Activated T-helper 1 cell treated with Interleukin-2 at 50 U/mL for 16 hours (primary cell): ENCODE results near the gene LSAMP.

Experiments used
- DNase-seq: peaks from one replicate; pipeline ENCODE4 v3.0.0-alpha.2; 2020; ENCODE audit warnings: low read depth

Gene LSAMP

GRCh38 chr3:116161575-116162525, 283.4 kb downstream of the LSAMP start:
- DNase-seq = no peak

DNA sequence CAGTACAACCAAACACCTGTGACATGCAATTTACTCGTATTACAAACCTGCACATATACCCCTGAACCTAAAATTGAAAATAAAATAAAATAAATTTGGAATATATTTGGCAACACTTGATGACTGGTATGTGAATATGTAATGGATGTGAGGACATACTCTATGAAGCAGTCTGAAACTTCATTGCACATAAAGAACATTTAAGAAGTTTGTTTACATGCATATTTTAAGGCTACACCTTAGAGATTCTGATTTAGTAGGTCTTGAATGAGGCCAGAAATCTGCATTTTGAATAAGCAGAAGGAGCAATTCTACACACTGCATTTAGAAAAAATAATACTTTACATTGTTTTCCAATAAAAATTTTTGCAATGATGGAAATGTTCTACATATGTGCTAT, 284.7 kb downstream of the LSAMP start:
- DNase-seq = no peak

- DNase-seq = no peak
Measured at GRCh38 chr3:116155841-116156240, 289.4 kb downstream of the LSAMP start.

DNA sequence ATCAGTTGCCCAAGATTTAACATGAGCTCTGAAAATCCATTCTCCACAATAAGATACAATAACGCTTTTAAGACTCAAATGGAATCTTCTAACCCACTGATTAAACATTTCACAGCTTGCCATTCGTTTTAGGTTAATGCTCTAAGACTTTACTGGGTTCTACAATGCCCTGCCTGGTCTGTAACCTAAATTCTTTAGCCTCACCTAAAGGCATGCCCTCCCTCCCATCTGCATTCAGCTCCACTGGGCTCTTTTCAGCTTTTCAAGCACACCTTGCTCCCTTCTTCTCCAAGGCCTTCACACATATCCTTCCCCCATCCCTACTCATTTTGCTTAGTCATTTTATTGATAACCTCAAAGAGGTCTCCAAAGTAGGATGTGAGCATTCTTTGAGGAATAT, 290.9 kb downstream of the LSAMP start:
- no peak for DNase-seq

- DNase-seq = no peak
Measured at GRCh38 chr3:116153174-116153573, 292.1 kb downstream of the LSAMP start.

- no peak for DNase-seq
Measured at GRCh38 chr3:116150655-116151167, 294.6 kb downstream of the LSAMP start.

DNA sequence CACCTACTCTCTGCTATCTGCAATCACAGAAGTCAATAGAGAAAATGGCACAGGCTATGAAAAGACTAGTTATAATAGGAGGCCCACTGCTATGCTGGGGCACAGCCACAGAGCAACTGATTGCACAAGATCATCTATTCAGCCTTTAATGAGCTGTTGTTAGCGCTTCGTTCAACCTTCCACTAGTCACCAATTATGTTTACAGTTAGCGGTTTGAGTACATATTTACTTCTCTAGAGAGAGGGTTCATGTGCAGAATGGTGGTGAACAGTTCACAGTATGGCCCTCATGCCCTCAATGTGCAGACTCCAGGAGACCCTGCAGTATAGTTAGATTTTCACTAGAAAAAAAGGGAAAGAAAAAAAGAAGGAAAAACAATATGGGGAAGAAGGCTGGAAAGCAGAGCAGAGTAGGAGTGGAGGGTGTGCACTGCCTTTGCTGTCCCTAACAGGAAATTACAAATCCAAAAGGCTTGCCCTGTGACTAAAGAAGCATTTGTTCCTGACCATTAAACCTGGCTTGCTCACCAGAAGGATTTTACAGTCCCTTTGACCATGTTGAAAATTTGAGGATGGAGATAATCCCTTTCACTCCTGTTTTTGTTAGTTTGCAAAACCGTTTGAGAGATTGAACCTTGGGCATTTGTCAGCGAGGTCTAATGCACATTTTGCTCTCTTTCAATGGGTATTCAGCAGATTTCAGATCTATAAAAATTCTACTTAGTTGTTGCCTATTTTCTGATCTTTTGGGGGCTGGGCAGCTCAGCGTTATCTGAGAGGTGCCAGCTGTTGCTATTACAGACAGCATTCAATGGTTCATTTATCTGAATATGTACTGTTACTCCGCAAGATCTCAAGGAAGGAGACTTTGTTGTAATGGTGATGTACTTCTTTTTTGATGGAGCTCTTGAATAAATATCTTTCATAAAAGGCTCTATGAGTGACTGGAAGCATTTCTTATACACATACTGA, 296.1 kb downstream of the LSAMP start:
- DNase-seq = no peak

- DNase-seq = no peak
Measured at GRCh38 chr3:116145613-116146012, 299.7 kb downstream of the LSAMP start.

DNA sequence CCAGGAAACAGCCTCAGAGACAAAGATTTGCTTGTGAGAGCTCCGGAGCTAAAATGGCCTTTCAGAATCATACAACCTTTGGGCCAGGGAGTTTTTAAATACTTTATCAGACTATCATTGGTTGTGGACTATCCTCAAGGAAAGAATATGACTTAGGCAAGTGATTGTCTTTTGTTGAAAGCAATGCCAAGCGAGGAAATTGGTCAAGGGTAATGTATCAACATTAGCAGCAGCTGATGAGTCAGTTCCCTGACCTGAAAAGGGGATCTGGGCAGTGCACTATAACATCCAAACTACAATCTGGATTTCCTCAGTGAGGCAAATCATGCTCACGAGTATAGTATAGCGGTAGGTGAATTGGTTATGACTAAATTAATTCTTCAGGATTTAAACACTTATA, 303.6 kb downstream of the LSAMP start:
- no peak for DNase-seq

- no peak for DNase-seq
Measured at GRCh38 chr3:116140100-116140689, 305.1 kb downstream of the LSAMP start.

GRCh38 chr3:116139641-116140040, 305.6 kb downstream of the LSAMP start:
- DNase-seq = no peak

DNA sequence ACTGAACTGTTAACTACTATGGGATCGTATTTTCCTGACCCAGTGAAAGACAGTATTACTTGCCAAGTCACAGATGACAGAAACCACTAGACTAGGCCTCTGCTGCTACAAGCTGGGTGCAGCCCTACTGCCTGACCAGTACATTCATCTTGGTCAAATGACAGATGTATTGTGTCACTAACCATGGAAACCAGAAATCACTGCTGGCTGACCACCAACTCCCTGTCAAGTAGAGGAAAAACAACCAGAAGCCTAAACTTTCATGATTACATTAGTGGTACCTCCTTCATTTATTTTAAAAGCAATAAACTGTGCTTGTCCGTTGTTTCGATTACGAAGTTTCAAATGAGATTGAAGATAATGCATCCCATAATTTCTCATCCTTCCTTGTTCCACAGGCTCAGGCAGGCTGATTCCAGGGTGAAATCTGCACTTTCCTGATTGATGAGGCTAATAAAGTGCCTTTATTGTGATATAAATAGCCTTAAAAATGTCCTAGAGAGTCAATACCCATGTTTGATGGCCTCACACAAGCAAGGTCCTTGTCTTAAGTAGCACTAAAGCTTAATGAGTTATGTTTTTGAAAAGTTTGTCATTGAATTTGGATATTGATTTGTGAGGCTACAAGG, 309.7 kb downstream of the LSAMP start:
- no peak for DNase-seq

DNA sequence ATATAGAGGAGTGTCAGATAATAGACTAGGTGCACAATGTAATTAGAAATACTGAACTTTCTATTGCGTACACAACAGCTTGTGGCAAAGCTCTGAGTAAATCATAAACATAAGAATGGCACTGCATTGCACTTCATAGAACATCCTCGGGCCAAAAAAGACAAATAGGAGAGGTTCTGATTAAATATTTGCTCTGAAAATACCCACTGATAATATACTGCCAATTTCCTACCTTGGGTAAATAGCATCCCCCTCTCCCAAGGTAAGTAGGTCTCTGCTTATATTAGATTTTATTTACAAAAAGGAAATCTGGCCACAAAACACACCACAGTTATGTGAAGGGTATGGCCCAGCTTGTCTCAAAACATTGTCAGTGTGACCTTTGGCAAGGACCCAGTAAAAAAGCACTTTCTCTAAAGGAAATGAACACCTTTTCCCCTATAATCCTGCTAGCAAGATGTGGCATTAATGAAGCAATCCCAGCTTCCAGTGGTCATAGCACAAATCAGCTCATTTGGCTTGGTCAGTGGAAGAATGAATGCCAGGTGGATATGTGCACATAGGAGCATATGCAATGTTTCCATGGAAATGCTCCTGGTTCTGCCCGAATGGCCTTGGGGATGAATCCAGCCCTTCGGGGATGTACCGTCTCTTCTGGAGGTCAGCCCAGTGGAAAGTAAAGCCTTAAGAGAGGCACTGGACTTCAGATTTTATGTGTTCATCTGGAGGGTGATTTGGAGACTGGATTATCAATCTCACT, 315.9 kb downstream of the LSAMP start:
- no peak for DNase-seq

DNA sequence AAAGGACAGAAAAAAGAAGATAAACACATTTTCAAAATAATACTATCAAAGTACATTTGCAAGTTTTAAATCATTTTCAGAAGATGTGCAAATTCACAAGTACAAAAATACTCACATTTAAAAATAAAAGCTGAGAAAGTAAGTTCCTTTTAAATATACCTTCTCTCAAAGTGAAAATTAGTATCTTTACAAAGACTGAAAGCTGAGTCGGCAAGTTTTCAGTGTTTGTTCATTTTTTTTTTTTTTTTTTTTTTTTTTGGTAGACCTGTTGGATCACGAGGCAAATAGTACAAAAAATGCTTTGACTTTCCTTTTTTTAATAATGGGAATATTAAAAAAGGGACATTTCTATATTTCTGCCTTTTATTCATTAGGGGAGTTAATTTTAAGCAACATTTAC, 317.8 kb downstream of the LSAMP start:
- DNase-seq = no peak

- DNase-seq = no peak
Measured at GRCh38 chr3:116124166-116124565, 321.1 kb downstream of the LSAMP start.

GRCh38 chr3:116118475-116119169, 326.7 kb downstream of the LSAMP start:
- no peak for DNase-seq

GRCh38 chr3:116114586-116114985, 330.7 kb downstream of the LSAMP start:
- no peak for DNase-seq

- no peak for DNase-seq
Measured at GRCh38 chr3:116112696-116113095, 332.6 kb downstream of the LSAMP start.

- no peak for DNase-seq
Measured at GRCh38 chr3:116111765-116112164, 333.5 kb downstream of the LSAMP start.

- DNase-seq = no peak
Measured at GRCh38 chr3:116103868-116104530, 341.3 kb downstream of the LSAMP start.
